ENCODE data around the gene MICAL3. TPM values are rescaled to one million over a fixed set of nuclear protein-coding genes. Genes with fewer than 3 reads are reported as not detected.

MICAL3 gene
- total and polyA plus RNA-seq, 9 of the 15 experiments (the other 6 are each of a cell fraction or from before 2014, with no cell fraction given): 0.53 to 32.1 (median 12.3) TPM

DNA sequence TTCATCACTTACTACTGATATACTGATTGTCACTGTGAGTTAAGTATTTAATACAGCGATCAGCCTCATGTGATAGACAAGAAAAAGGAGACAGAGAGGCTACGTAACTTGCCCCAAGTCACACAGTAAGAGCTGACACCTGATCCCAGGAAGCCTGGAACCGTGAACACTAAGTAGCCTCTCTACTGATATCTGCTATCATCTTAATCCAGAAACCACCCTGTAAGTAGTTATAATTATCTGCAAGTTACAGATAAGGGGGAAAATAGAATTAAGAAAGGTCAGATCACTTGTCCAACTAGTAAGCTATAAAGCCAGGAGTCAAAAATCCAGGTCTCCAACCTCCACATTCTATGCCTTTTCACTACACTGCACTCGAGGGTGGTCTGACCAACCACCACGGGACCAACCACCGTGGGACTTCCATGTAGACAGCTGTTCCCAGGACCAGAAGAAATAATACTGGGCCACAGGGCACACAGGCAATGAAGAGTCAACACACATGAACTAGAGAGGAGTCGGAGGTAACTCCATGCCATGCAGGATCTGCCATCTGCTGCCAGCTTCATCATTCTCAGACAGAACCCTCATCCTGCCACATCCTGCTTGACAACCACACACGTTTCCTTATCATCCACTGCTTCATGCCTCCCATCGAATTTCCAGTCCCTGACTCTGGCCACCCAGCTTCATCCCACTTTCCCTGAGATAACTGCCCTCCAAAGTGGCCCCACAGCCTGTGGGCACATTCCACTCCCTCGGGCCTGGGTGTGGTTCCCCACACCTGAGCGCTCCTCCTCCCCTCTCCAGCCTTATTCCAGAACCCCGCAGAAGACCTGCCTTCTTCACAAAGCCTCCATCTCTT, 58.6 kb downstream of the MICAL3 start (continued):
- TF ChIP-seq CREB1 (IDR thresholded peaks at IDR 0.05) (no peak), CREB1 (CRISPR knock-in tag; IDR thresholded peaks at IDR 0.05) (no peak), HDGF (IDR thresholded peaks at IDR 0.05) (no peak), SOX6 (IDR thresholded peaks at IDR 0.05) (peak; percentile 41; the same call in 1 of the 2 replicates), TGIF2 (CRISPR knock-in tag; IDR thresholded peaks at IDR 0.05) (no peak), EP300 (IDR thresholded peaks at IDR 0.05; ENCODE audit: low read length) (peak; percentile 57; the same call in 1 of the 2 replicates), BCOR (IDR thresholded peaks at IDR 0.05) (peak; percentile 28; the same call in 1 of the 2 replicates), PATZ1 (CRISPR knock-in tag; IDR thresholded peaks at IDR 0.05; ENCODE audit: borderline replicate concordance) (no peak), LCOR (CRISPR knock-in tag; IDR thresholded peaks at IDR 0.05) (no peak), STAT6 (CRISPR knock-in tag; IDR thresholded peaks at IDR 0.05) (no peak), POLR2AphosphoS2 (IDR thresholded peaks at IDR 0.05; ENCODE audit: low read length) (no peak), FOXM1 (IDR thresholded peaks at IDR 0.05; ENCODE audit: low read depth) (0 out of 2 replicates have a peak, but pooled peaks have one; percentile 22), FOXM1 (CRISPR knock-in tag; IDR thresholded peaks at IDR 0.05; ENCODE audit: low read depth) (no peak), ID3 (CRISPR knock-in tag; IDR thresholded peaks at IDR 0.05) (no peak), ID3 (tag; IDR thresholded peaks at IDR 0.05) (peak; percentile 74), RBBP5 (IDR thresholded peaks at IDR 0.05; ENCODE audit: borderline replicate concordance, insufficient read depth, low read length, poor library complexity, severe bottlenecking) (no peak), ZNF140 (CRISPR knock-in tag; IDR thresholded peaks at IDR 0.05) (no peak), ARID1B (IDR thresholded peaks at IDR 0.05) (peak; percentile 79), PML (IDR thresholded peaks at IDR 0.05; ENCODE audit: low read length) (peak; percentile 44; the same call in 1 of the 2 replicates), ZNF830 (CRISPR knock-in tag; IDR thresholded peaks at IDR 0.05) (no peak), TAL1 (IDR thresholded peaks at IDR 0.05) (peak; percentile 83)
- TF ChIP-seq, protein P1, sequence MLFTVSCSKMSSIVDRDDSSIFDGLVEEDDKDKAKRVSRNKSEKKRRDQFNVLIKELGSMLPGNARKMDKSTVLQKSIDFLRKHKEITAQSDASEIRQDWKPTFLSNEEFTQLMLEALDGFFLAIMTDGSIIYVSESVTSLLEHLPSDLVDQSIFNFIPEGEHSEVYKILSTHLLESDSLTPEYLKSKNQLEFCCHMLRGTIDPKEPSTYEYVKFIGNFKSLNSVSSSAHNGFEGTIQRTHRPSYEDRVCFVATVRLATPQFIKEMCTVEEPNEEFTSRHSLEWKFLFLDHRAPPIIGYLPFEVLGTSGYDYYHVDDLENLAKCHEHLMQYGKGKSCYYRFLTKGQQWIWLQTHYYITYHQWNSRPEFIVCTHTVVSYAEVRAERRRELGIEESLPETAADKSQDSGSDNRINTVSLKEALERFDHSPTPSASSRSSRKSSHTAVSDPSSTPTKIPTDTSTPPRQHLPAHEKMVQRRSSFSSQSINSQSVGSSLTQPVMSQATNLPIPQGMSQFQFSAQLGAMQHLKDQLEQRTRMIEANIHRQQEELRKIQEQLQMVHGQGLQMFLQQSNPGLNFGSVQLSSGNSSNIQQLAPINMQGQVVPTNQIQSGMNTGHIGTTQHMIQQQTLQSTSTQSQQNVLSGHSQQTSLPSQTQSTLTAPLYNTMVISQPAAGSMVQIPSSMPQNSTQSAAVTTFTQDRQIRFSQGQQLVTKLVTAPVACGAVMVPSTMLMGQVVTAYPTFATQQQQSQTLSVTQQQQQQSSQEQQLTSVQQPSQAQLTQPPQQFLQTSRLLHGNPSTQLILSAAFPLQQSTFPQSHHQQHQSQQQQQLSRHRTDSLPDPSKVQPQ (CRISPR knock-in tag; IDR thresholded peaks at IDR 0.05; ENCODE audit: borderline replicate concordance): no peak

Data from K562 (cell line).